ENCODE results near the gene ENDOV. TPM values are rescaled to one million over a fixed set of nuclear protein-coding genes. Genes with fewer than 3 reads are reported as not detected.

The ENDOV gene
- total and polyA plus RNA-seq, 2 donors (not counting 3 experiments of a cell fraction or from before 2014, with no cell fraction given): 20.4 to 25.9 TPM

GRCh38 chr17:80430446-80431245 lies 15.7 kb downstream of the ENDOV start:
- DNase-seq (ENCODE audit: low read depth, low spot score) (no peak), FAIRE-seq (no peak)
- Histone ChIP-seq H3K4me3 (replicated peaks in 1 of 3; ENCODE audit: insufficient read depth in 1 of 3, low read depth in 1 of 3, low read length in 3 of 3) (no peak overlapping the region), H3K9me1 (replicated peaks; ENCODE audit: control insufficient read depth, extremely low read depth, insufficient read depth, low read length) (no peaks in the 10 kb centered on the region), H3K27ac (ENCODE audit: insufficient read depth, low read depth, low read length) (no peak overlapping the region), H4K20me1 (replicated peaks; ENCODE audit: control insufficient read depth, extremely low read depth, insufficient read depth, low read length) (no peaks in the 10 kb centered on the region), H3K9ac (replicated peaks; ENCODE audit: extremely low read depth, insufficient read depth, low read length) (no peak overlapping the region), H3K27me3 (ENCODE audit: control insufficient read depth in 2 of 2, insufficient read depth in 2 of 2, low read length in 2 of 2) (no peaks in the 10 kb centered on the region), H3K4me2 (ENCODE audit: insufficient read depth, low read length) (no peak overlapping the region), H3K9me3 (replicated peaks; ENCODE audit: control insufficient read depth, insufficient read depth, low read length) (no peaks in the 10 kb centered on the region), H2AFZ (ENCODE audit: low read depth, low read length) (no peak overlapping the region), H3K79me2 (ENCODE audit: control insufficient read depth, insufficient read depth, low read length) (no peaks in the 10 kb centered on the region), H3K4me1 (ENCODE audit: control insufficient read depth, extremely low read depth, insufficient read depth, low read length) (no peaks in the 10 kb centered on the region), H3K36me3 (ENCODE audit: control insufficient read depth in 2 of 2, extremely low read depth in 1 of 2, insufficient read depth in 2 of 2, low read length in 2 of 2) (no peaks in the 10 kb centered on the region)
- CTCF ChIA-PET: no interaction called here
- POLR2A ChIA-PET: no interaction called here
- intact Hi-C loops (cut with micrococcal nuclease) (no loop called here), dilution Hi-C loops (cut with MboI; ENCODE audit: extremely low pct_ligation_motif_present, low sequenced_read_pairs) (no loop called here)
- TF ChIP-seq GATA2 (IDR thresholded peaks at IDR 0.05; ENCODE audit: insufficient read depth, insufficient read length, low read depth, low read length): no peak
- no peak for TF ChIP-seq FOS (IDR thresholded peaks at IDR 0.05; ENCODE audit: borderline replicate concordance, insufficient read depth, low read length)
- no TSS peak for BruUV-seq (replicated peaks)

GRCh38 chr17:80431246-80432195 lies 16.6 kb downstream of the ENDOV start:
- POLR2A ChIA-PET: no interaction called here
- H3K4me1 ChIP-seq (ENCODE audit: control insufficient read depth, extremely low read depth, insufficient read depth, low read length): no peaks in the 10 kb centered on the region

More at GRCh38 chr17:80431246-80432195, 16.6 kb downstream of the ENDOV start:
- FAIRE-seq (no peak), DNase-seq (ENCODE audit: low read depth, low spot score) (no peak)
- dilution Hi-C loops (cut with MboI; ENCODE audit: extremely low pct_ligation_motif_present, low sequenced_read_pairs): no loop called here
- TF ChIP-seq EZH2 (IDR thresholded peaks at IDR 0.05; ENCODE audit: borderline replicate concordance, low read depth, low read length, severe bottlenecking) (no peak), MAX (IDR thresholded peaks at IDR 0.05; ENCODE audit: insufficient read depth, insufficient read length) (no peak), CTCF (IDR thresholded peaks at IDR 0.05; ENCODE audit: extremely low read depth in 1 of 2, insufficient read depth in 1 of 2, low read depth in 1 of 2, low read length in 2 of 2) (no peak), POLR2AphosphoS5 (IDR thresholded peaks at IDR 0.05; ENCODE audit: insufficient read depth, low read depth, low read length) (no peak), POLR2A (IDR thresholded peaks at IDR 0.05; ENCODE audit: low read depth, low read length) (no peak), MYC (IDR thresholded peaks at IDR 0.05; ENCODE audit: low read depth, low read length) (no peak), GATA2 (IDR thresholded peaks at IDR 0.05; ENCODE audit: insufficient read depth, insufficient read length, low read depth, low read length) (no peak), JUN (IDR thresholded peaks at IDR 0.05; ENCODE audit: borderline replicate concordance, insufficient read depth, insufficient read length, low read depth) (no peak), FOS (IDR thresholded peaks at IDR 0.05; ENCODE audit: borderline replicate concordance, insufficient read depth, low read length) (no peak)
- Histone ChIP-seq H2AFZ (ENCODE audit: low read depth, low read length) (no peak overlapping the region), H3K27ac (ENCODE audit: insufficient read depth, low read depth, low read length) (no peak overlapping the region), H3K4me3 (replicated peaks in 1 of 3; ENCODE audit: insufficient read depth in 1 of 3, low read depth in 1 of 3, low read length in 3 of 3) (no peak overlapping the region), H3K79me2 (ENCODE audit: control insufficient read depth, insufficient read depth, low read length) (no peaks in the 10 kb centered on the region), H3K9me1 (replicated peaks; ENCODE audit: control insufficient read depth, extremely low read depth, insufficient read depth, low read length) (no peaks in the 10 kb centered on the region), H4K20me1 (replicated peaks; ENCODE audit: control insufficient read depth, extremely low read depth, insufficient read depth, low read length) (no peaks in the 10 kb centered on the region), H3K4me2 (ENCODE audit: insufficient read depth, low read length) (no peak overlapping the region), H3K9ac (replicated peaks; ENCODE audit: extremely low read depth, insufficient read depth, low read length) (no peak overlapping the region), H3K27me3 (ENCODE audit: control insufficient read depth in 2 of 2, insufficient read depth in 2 of 2, low read length in 2 of 2) (no peaks in the 10 kb centered on the region), H3K36me3 (ENCODE audit: control insufficient read depth in 2 of 2, extremely low read depth in 1 of 2, insufficient read depth in 2 of 2, low read length in 2 of 2) (no peaks in the 10 kb centered on the region), H3K9me3 (replicated peaks; ENCODE audit: control insufficient read depth, insufficient read depth, low read length) (no peaks in the 10 kb centered on the region)
- no TSS peak for BruUV-seq (replicated peaks)
- CTCF ChIA-PET: interaction anchor here (1.3 kb wide), 1 partner anchor 557 kb away, joined by 5 read pairs; no protein-coding TSS in a partner anchor
- intact Hi-C loops (cut with micrococcal nuclease): no loop called here

All from endothelial cell of umbilical vein (primary cell).